GM21786 (cell line): ENCODE data around the gene OLAH.

Experiments used
- ATAC-seq: cut with Tn5 transposase; IDR thresholded peaks from one replicate; pipeline ENCODE4 v1.9.1; 2021; ENCODE audit not compliant: unreplicated experiment

OLAH gene

DNA sequence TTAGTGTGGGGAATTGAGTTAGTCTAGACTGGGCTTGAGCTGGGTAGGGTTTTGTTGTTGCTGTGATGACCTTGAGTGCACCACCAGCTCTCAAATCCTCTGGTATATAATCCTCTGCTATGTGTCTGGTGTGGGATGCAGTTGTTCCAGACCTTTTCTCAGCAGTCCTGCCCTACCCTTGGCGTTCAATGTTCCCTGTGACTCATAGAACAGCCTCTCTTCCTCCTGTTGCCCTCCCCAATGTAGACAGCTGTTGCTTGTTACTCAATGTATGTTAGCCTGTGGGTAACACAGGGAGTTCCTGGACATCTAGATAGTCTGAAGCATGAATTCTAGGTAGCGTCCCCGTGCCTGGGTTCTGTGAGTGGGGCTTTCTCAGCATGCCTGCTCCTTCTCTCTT lies 25.1 kb downstream of the OLAH start:
- ATAC-seq, result no peak

DNA sequence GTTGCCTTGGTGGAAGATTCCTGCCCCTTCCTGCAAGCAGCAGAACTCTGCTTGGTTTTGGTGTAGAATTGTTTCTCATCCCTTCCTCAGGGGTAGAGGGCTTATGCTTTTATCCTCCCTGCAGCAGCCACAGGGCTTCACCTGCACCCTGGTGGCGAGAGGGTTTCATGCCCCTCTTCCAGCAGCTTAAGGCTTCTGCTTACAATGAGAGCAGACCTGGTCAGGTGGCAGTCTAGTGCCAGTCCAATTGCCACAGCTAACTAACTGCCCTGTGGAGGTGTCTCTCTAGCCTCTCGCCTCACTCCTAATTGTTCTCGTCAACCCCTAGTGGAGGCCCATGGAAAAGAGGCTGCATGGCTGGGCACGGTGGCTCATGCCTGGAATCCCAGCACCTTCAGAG lies 25.5 kb downstream of the OLAH start:
- ATAC-seq, result no peak

DNA sequence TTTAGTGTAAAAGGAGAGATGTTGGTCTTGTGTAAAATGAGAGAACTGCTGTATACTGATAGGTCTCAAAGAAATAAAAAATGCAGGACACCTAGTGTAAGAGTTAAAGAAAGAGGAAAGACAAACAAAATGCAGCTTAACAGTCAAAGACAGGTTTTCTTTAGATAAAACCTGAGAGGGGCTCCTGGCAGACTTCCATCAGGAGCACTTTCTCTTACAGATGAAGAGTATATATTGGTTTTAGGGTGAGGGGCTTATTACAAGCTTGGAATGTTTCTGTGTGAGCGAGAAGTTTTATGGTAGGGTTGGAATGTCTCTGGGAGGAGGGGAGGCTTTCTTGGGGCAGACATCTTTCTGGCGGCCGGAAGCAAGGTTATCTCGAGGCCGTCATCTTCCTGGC lies 28.6 kb downstream of the OLAH start:
- ATAC-seq, result no peak

DNA sequence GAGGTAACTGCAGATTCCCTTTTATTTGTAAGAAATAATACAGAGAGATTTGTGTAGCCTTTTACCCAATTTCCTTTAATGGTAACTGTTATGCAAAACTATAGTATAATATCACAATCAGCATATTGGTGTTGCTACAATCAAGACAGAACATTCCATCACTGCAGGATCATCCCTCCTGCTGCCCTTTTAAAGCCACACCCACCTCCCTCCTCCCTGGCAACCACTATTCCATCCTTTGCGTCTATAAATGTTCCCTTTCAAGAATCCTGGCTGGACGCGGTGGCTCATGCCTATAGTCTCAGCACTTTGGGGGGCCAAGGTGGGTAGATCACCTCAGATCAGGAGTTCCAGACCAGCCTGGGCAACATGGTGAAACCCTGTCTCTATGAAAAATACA lies 31.7 kb downstream of the OLAH start:
- no peak for ATAC-seq

DNA sequence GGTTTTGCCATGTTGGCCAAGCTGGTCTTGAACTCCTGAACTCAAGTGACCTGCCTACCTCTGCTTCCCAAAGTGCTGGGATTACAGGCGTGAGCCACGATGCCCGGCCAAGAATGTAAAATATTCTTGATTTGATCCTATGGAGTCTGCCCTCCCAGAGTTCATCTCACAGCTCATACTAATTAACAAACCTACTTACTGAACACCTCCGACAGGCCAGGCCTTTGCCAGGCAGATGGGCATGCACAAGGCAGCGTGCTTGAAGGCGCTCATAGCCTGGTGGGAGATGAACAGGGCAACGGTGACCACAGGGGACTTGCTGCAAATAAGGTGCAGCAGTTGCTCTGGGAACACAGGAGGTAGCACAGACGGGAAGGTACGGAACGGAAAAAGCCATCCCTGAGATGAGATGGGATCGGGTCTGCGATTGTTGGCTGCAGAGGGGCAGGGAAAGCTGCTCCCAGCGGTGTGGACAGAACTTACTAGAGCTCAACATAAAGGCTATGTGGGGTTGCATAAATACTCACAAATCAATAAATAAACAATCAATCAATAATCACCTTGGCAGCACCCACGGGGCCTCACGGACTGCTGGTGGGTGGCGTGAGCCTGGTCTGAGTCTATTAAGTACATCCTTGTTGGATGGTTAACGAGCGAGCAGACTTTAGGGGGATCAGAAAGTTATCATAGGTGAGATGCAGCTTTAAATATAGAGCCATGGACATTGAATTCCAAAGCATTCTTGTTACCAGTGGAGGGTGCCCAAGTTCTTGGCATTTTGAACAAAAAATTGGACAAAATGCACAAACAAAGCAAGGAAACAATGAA lies 40.1 kb downstream of the OLAH start:
- ATAC-seq, result no peak

DNA sequence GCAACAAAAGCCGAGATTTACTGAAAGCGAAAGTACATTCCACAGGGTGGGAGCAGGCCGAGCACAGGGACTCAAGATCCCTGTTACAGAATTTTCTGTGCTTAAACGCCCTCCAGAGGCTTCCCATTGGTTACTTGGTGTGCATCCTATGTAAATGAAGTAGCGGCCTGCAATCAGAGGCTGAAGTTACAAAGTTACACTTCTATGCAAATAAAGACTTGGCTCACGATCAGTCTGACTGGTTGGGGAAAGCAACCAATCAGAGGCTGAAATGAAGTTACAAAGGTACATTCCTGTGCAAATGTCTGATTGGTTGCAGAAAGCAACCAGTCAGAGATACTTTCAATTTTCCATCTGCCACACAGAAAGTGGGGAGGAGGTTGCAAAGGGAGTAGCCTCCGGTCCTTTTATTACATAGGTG lies 40.8 kb downstream of the OLAH start:
- ATAC-seq, result no peak

DNA sequence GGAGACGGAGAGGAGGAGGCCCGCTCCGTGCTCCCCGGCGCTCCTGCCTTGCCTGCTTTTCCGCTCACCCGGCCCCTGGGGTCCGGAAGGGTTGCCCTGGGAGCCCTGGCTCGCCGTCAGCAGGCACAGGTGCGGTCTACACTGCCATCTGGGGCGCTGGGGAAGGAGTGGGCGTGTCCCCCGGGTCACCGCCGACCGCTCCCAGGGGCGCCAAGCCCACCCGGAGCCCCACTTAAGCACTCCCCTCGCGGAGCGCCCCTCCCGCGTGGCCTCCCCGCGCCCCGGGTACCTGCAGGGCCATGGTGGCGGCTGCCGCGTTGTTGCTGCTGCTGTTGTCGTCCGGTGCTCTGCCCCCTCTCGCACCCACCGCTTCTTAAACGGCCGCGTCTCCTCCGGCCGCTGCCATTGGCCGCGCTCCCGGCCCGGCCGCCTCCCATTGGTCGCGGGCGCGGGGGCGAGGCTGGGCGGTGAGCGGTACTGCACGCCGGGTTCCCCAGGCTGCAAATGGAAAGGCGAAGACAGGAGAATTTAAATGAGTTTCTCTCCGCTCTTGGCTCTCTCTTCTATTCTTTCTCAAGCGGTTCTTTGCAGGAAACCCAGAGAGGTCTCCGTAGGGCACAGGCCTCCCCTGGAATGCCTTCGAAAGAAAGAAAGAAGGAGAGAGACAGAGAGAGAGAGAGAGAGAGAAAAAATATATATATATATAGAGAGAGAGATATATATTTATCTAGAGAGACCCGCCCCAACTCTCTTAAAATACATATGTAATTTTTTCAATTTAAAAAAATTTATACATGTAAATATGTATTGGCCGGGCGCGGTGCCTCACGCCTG lies 44.9 kb downstream of the OLAH start, which contains the start of gene ACBD7:
TSS of gene ACBD7 (minus strand) at position 349 of the 834 bp plus-strand sequence. CDS start at position 301, 48 bp downstream.
- peak; percentile 98 for ATAC-seq

DNA sequence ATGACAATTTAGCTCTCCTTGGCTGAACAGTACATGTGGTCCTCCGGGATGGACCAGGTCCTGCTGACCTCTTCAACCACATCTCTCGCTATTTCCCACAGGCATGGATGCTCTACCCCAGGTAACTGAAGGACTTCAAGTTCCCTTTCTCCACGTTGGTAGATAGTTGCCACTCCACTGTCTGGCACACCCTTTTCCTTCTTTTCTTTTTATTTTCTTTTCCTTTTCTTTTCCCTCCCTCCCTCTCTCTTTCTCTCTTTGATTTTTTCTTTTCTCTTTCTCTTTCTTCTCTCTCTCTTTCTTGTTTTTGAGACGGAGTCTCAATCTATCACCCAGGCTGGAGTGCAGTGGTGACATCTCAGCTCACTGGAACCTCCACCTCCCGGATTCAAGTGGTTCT lies 47.7 kb downstream of the OLAH start:
- ATAC-seq, result no peak

DNA sequence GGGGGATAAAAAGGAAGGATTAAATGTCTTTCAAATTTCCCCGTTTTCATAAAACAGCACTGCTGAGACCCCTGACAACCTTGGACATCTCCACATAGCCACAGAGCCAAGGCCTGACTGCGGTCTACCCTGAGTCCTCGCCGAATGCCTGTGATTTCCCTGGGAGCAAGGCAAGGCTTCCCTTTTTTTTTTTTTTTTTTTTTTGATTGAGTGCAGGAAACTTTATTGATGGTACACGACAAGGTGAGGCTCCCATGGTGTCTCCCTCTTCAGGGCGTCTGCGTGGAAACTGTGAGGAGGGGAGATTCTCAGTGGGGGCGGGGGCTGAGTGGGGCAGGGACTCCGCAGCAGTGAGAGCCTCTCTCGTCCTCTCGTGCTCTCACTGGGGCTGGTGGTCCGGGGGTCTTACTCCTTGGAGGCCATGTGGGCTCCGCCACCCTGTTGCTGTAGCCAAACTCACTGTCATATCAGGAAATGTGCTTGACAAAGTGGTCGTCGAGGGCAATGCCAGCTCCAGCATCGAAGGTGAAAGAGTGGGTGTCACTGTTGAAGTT lies 49.2 kb downstream of the OLAH start:
- no peak for ATAC-seq

DNA sequence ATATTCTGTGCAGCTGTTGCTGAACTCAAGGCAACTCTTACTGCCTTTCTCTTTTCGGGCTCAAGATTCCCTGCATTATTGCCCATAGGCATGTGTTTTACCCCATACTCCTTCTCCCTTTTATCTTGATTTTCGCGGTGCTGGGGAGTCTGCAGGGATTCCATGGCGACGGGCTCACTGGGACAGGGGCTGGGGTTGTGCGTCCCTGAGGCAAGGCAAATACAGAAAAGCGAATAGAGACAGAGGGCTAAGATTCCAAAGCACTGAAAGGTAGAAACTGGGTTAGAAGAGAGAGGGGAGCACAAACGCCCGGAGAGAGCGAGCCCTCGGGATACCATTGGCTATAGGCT lies 52.9 kb downstream of the OLAH start:
- ATAC-seq, result no peak

DNA sequence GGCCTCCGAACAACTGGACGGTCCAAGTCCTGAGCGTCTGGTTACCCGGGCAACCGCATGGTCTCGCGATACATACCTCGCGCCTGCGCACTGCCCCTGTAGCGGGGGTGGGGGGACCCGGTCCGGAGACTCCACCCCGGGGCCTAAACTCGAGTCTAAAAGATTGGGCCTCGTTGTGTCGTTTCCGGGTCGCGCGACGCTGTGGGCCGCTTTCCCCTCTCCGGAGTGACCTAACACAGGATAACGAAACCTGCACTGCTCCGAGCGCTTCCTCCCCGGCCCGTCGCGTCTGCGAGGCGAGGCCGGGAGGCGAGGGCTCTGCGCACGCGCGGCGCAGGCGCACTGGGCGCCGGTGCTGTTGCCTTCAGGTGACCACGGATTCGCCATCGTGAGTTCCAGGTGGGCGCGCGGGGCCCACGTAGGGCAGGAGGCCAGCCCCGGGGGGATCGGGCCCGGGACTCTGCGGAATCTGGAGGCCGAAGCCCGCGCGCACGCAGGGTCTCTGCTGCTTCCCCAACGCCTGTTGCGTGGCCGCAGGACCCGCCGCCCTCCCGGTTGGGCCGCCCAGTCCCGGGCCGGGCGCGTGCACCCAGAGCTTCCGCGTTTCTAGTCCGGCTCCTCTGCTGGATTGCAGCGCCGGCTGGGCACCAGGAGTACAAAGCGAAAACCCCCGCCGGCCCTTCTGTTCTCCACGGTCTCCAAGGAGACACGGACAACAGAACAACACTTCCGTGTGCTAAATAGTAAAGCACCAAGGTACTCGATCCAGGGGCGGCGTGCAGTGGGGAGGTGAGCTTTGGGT lies 53.5 kb downstream of the OLAH start, which contains the start of gene RPP38:
TSS of gene RPP38 (plus strand) at position 345 of the 802 bp plus-strand sequence. CDS start 5,960 bp downstream, outside the sequence.
- peak; percentile 83 for ATAC-seq

DNA sequence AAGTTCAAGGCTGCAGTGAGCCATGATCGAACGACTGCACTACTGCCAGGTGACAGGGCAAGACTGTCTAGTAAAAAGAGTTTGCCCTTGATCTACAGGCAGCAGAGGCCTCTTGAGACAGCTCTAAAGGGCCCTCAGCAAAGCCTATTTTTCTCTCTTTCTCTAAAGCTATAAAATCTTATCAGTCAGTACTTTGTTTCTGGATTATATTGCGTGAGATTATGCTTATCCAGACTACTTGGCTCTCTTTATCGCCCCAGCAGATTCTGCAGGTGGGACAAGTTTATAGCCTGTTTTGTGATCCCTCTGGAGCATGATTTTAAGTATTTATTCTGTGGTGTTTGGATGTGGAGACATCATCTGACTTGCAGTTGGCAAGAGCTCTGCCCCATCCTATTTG lies 56.1 kb downstream of the OLAH start:
- no peak for ATAC-seq

DNA sequence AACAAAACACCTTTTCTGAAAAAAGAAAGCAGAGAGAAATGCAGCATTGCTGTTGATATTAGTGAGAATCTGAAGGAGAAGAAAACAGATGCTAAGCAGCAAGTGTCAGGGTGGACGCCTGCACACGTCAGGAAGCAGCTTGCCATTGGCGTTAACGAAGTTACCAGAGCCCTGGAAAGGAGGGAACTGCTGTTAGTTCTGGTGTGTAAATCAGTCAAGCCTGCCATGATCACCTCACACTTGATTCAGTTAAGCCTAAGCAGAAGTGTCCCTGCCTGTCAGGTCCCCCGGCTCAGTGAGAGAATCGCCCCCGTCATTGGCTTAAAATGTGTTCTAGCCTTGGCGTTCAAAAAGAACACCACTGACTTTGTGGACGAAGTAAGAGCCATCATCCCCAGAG lies 59.8 kb downstream of the OLAH start:
- no peak for ATAC-seq

DNA sequence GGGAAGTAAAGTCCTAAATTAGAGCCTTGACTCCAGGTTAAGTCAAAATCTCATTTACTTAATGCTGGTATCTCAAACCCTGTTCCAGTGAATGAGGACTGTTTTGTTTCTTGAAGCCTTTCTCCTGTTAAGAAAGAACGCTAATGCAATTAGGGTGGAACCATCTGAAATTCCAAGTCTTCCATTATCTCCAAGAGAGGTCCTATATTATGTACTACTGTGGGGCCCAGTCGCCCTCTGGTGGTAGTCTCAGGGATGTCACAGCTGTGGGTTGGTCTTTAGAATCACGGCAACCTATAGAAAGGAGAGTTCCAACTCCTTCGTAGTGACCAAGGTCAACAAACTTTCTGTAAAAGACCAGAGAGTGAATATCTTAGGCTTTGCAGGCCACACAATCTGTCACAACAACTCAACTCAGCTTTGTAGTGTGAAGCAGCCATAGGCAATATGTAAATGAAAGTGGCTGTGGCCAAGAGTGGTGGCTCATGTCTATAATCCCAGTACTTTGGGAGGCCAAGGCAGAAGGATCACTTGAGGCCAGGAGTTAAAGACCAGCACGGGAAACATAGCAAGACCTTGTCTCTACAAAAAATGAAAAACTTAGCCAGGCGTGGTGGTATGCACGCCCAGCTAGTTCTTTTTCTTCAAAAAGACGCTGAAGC lies 62.7 kb downstream of the OLAH start:
- peak; percentile 78 for ATAC-seq

DNA sequence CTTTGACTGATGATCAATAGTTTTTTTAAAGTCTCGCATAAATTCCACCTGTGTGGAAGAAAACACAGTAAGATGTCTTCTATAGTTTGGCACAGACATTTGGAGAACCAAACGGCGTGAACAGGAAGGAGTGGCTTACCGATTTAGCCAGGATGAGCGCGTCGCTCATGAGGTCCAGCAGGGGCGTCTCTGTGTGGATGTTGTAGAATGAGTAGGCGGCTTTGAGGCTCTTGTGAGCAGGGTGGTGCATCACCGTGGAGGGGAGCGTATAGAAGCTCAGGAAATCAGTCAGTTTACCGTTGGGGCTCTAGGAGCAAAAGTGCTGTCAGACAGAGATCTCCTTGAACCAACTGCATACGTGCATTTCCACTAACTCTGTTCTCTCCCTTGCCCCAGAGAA lies 68.9 kb downstream of the OLAH start:
- ATAC-seq, result no peak

DNA sequence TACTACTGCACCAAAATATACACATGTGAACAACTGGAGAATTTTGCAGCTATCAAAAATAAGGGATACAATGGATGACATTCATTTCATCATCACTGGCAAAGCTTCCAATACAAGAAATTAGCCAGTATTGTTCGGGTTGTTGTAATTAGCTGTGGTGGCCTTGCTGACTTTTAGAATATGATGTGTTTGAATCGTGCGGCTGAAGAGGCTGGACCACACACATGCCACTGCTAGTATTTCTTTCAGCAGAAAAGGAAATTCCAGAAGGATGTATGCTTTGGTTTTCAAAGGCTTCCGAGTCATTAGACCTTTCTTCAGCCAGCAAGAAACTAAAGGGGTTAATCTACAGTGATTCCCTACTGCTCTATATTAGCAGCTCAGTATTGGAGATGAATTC lies 70.0 kb downstream of the OLAH start:
- no peak for ATAC-seq

DNA sequence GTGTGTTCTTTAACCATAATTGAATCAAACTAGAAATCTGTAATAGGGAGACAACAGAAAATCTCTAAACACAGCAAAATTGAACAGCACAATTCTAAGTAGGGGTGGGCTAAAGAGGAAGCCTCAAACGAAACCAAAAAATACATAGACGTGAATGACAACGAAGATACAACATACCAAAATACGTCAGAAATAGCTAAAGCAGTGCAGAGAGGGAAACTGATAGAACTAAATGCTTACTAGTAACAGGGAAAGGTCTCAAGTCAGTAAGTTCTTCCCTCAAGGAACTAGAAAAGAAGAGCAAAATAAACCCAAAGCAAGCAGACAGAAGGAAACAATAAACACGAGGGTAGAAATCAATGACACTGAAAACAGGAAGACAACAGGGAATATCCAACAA lies 72.5 kb downstream of the OLAH start:
- no peak for ATAC-seq

DNA sequence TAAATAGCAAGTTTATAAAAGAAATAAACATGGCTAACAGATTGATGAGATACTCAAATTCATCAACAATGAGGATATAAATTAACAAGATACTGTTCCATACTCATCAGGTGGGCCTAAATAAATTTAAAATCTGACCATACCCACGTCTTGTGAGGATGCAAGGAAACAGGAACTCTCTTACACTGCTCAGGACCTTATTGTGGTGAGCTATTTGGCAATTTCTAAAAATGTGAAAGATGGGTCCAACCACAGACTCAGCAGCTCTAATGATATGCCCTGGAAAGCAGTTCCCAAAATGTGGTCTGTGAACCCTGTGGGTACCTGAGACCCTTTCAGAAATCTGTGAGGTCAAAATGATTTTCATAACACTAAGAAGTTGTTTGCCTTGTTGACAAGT lies 74.9 kb downstream of the OLAH start:
- ATAC-seq, result no peak

DNA sequence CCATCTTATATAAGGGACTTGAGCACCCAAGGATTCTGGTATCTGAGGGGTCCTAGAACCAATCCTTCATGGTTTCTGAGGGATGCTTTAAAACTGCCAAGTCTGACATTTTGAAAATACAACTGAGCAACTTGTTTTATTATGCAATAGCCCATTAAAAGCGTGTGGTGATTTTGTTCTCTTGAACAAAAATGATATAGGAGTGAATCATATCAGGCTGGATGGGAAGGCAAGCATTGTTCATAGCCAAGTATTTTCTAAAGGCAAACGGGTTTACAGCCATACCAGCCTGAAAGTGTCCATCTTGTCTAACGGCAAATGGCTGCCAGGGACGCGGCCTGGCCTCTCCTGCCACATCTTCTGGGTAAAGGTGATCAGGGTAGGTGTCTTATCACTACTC lies 76.8 kb downstream of the OLAH start:
- ATAC-seq, result no peak

DNA sequence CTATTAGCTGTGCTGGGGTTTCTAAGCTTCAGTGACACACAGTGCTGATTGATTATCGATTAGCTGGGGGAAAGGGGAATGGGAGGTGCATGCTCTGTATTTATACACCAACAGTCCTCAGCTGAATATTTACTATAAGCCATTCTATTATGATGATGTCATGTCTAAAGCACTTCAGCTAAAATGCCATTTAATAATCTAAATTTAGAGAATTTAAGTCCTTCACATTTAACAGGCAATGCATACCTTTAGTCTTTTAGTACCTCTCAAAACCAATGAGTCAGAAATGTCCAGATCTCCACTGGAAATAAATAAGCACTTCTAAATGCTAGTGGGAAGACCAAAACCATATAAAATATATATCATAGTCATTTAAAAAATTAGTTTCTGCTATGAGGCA lies 78.0 kb downstream of the OLAH start:
- no peak for ATAC-seq
